ENCODE measurements around the gene FAM89B.

Gene FAM89B

GRCh38 chr11:65609229-65609628, 36.9 kb downstream of the FAM89B start:
- H3K9me3 ChIP-seq (ENCODE audit: insufficient read depth, low read length): no peaks in the 10 kb centered on the region
- no peaks in the 10 kb centered on the region for H3K79me2 ChIP-seq (ENCODE audit: insufficient read depth, low read length)
- H3K27me3 ChIP-seq (ENCODE audit: low read length): no peaks in the 10 kb centered on the region
- H3K36me3 ChIP-seq (ENCODE audit: low read length): no peaks in the 10 kb centered on the region
- no peaks in the 10 kb centered on the region for H4K20me1 ChIP-seq (ENCODE audit: low read depth, low read length)
- H3K9ac ChIP-seq (ENCODE audit: low read length): no peak overlapping the region
- no peak overlapping the region for H3K4me2 ChIP-seq (ENCODE audit: low read depth, low read length, poor library complexity, severe bottlenecking)
- no peaks in the 10 kb centered on the region for H3F3A ChIP-seq (ENCODE audit: insufficient read depth)
- H3K9me2 ChIP-seq (replicated peaks; ENCODE audit: insufficient read depth, low read length): no peaks in the 10 kb centered on the region
- TF ChIP-seq EZH2phosphoT487 (conservative IDR thresholded peaks at IDR 0.05; ENCODE audit: low read length) (no peak), CTCF (IDR thresholded peaks at IDR 0.05; ENCODE audit: insufficient read depth, low read length, poor library complexity, severe bottlenecking) (no peak)
- H2AFZ ChIP-seq (ENCODE audit: low read depth, low read length, severe bottlenecking): no peak overlapping the region
- no peak overlapping the region for H3K27ac ChIP-seq (ENCODE audit: low read depth, low read length)
- no peak overlapping the region for H3K4me3 ChIP-seq (ENCODE audit: insufficient read depth, low read length, poor library complexity, severe bottlenecking)

- Histone ChIP-seq H2AFZ (ENCODE audit: low read depth, low read length, severe bottlenecking) (no peak overlapping the region), H3K36me3 (ENCODE audit: low read length) (no peaks in the 10 kb centered on the region), H3K9ac (ENCODE audit: low read length) (no peak overlapping the region), H3K9me2 (replicated peaks; ENCODE audit: insufficient read depth, low read length) (no peaks in the 10 kb centered on the region), H3K27ac (ENCODE audit: low read depth, low read length) (no peak overlapping the region), H3K4me2 (ENCODE audit: low read depth, low read length, poor library complexity, severe bottlenecking) (no peak overlapping the region), H3K9me3 (ENCODE audit: insufficient read depth, low read length) (no peaks in the 10 kb centered on the region), H3K4me3 (ENCODE audit: insufficient read depth, low read length, poor library complexity, severe bottlenecking) (no peak overlapping the region), H3F3A (ENCODE audit: insufficient read depth) (no peaks in the 10 kb centered on the region), H3K27me3 (ENCODE audit: low read length) (no peaks in the 10 kb centered on the region), H3K79me2 (ENCODE audit: insufficient read depth, low read length) (peaks cover under 1% of the 10 kb centered on the region; the same call in 1 of the 2 replicates), H4K20me1 (ENCODE audit: low read depth, low read length) (no peaks in the 10 kb centered on the region)
- TF ChIP-seq EZH2phosphoT487 (conservative IDR thresholded peaks at IDR 0.05; ENCODE audit: low read length) (no peak), CTCF (IDR thresholded peaks at IDR 0.05; ENCODE audit: insufficient read depth, low read length, poor library complexity, severe bottlenecking) (no peak)
These were observed 37.3 kb downstream of the FAM89B start for GRCh38 chr11:65609665-65610064.

GRCh38 chr11:65610404-65610803, 38.1 kb downstream of the FAM89B start:
- Histone ChIP-seq H4K20me1 (ENCODE audit: low read depth, low read length) (no peaks in the 10 kb centered on the region), H3K9me3 (ENCODE audit: insufficient read depth, low read length) (no peaks in the 10 kb centered on the region), H3K4me3 (ENCODE audit: insufficient read depth, low read length, poor library complexity, severe bottlenecking) (no peak overlapping the region), H3K79me2 (ENCODE audit: insufficient read depth, low read length) (peaks cover 4% of the 10 kb centered on the region; the same call in 1 of the 2 replicates), H3K9me2 (replicated peaks; ENCODE audit: insufficient read depth, low read length) (no peaks in the 10 kb centered on the region), H3K27ac (ENCODE audit: low read depth, low read length) (no peak overlapping the region), H3K4me2 (ENCODE audit: low read depth, low read length, poor library complexity, severe bottlenecking) (no peak overlapping the region), H3F3A (ENCODE audit: insufficient read depth) (no peaks in the 10 kb centered on the region), H2AFZ (ENCODE audit: low read depth, low read length, severe bottlenecking) (no peak overlapping the region), H3K36me3 (ENCODE audit: low read length) (no peaks in the 10 kb centered on the region), H3K9ac (ENCODE audit: low read length) (no peak overlapping the region), H3K27me3 (ENCODE audit: low read length) (no peaks in the 10 kb centered on the region)
- TF ChIP-seq CTCF (IDR thresholded peaks at IDR 0.05; ENCODE audit: insufficient read depth, low read length, poor library complexity, severe bottlenecking) (no peak), EZH2phosphoT487 (conservative IDR thresholded peaks at IDR 0.05; ENCODE audit: low read length) (no peak)

All from SU-DHL-6 (cell line).